B cell (primary cell): ENCODE data around the gene ELMOD3. TPM values are rescaled to one million over a fixed set of nuclear protein-coding genes. Genes with fewer than 3 reads are reported as not detected.

Experiments
- ATAC-seq: fragments of 200-7000 bp; cut with Tn5 transposase; one replicate; pipeline ENCODE4 v1.10.0; 2021; ENCODE audit warnings: low read depth, mild to moderate bottlenecking, moderate number of reproducible peaks, moderate library complexity
- CTCF ChIA-PET: fragments of 350-600 bp; sonication (Branson Sonifier 250); formaldehyde crosslinking; loops from one replicate; lab custom pipeline; 2021; ENCODE audit warnings: antibody characterized with exemption, inconsistent platforms; lab: Charles Lee
- POLR2A ChIA-PET: fragments of 350-600 bp; sonication (Branson Sonifier 250); formaldehyde crosslinking; loops from one replicate; lab custom pipeline; 2021; ENCODE audit warnings: antibody characterized with exemption; lab: Charles Lee
- DNase-seq: peaks from one replicate; pipeline ENCODE4 v3.0.0; 2013
- H2AFZ ChIP-seq: 2 replicates; pipeline ENCODE4 v1.6.1; 2012; ENCODE audit warnings: mild to moderate bottlenecking, low read depth, low read length; ENCODE audit not compliant: insufficient read depth, poor library complexity, severe bottlenecking
- H3K27ac ChIP-seq, 2 donors: 1 replicate in 1 of 2; 2 replicates in 1 of 2; pipeline ENCODE4 v1.5.1; 2012 to 2013; ENCODE audit warnings: low read length in 2 of 2, mild to moderate bottlenecking in 2 of 2, moderate library complexity in 1 of 2
- H3K27me3 ChIP-seq, 4 experiments: fragments of 200-600 bp in 1 of 4; sonication (generic) in 1 of 4; replicated peaks in 1 of 4; 1 replicate in 2 of 4; 2 replicates in 2 of 4; pipeline versions ENCODE4 v1.6.1 to v1.7.0; 2013 to 2016; ENCODE audit warnings: low read length in 3 of 4, mild to moderate bottlenecking in 2 of 4, mixed read lengths in 1 of 4, moderate library complexity in 1 of 4; ENCODE audit not compliant: insufficient read depth in 4 of 4, control insufficient read depth in 3 of 4; ENCODE audit errors: control extremely low read depth in 1 of 4
- H3K36me3 ChIP-seq, 2 experiments: replicated peaks in 1 of 2; 1 replicate in 1 of 2; 2 replicates in 1 of 2; pipeline versions ENCODE4 v1.6.1 to v1.7.1; 2013; ENCODE audit warnings: low read length in 1 of 2; ENCODE audit not compliant: insufficient read depth in 2 of 2, control insufficient read depth in 1 of 2; ENCODE audit errors: control extremely low read depth in 1 of 2, extremely low read depth in 1 of 2
- H3K4me1 ChIP-seq, 2 donors: fragments of 200-600 bp in 1 of 2; sonication (generic) in 1 of 2; 1 replicate in 1 of 2; 2 replicates in 1 of 2; pipeline versions ENCODE4 v1.5.1 to v1.6.1; 2013 to 2017; ENCODE audit warnings: low read length in 2 of 2; ENCODE audit not compliant: control insufficient read depth in 2 of 2, insufficient read depth in 2 of 2
- H3K4me2 ChIP-seq: replicated peaks from 2 replicates; pipeline ENCODE3; 2012; ENCODE audit warnings: mild to moderate bottlenecking, low read depth, low read length; ENCODE audit not compliant: poor library complexity, severe bottlenecking
- H3K4me3 ChIP-seq, 5 experiments: fragments of 200-600 bp in 1 of 5; sonication (generic) in 1 of 5; 1 replicate in 3 of 5; 2 replicates in 2 of 5; pipeline versions ENCODE4 v1.5.1 to v1.7.0; 2011 to 2016; ENCODE audit warnings: low read length in 4 of 5, mild to moderate bottlenecking in 4 of 5, low read depth in 2 of 5, control low read depth in 1 of 5, moderate library complexity in 1 of 5; ENCODE audit not compliant: insufficient read depth in 1 of 5; ENCODE audit errors: control extremely low read depth in 1 of 5, extremely low read depth in 1 of 5
- H3K79me2 ChIP-seq: fragments of 200-600 bp; sonication (generic); one replicate; pipeline ENCODE4 v1.6.0; 2016; ENCODE audit warnings: low read length; ENCODE audit not compliant: control insufficient read depth, insufficient read depth
- H3K9ac ChIP-seq: fragments of 200-600 bp; sonication (generic); 2 replicates; pipeline ENCODE4 v1.6.1; 2017; ENCODE audit warnings: mild to moderate bottlenecking, low read length, moderate library complexity
- H3K9me3 ChIP-seq, 3 donors: one replicate each; pipeline versions ENCODE4 v1.6.1 to v1.7.1; 2013; ENCODE audit warnings: low read length in 2 of 3; ENCODE audit not compliant: control insufficient read depth in 2 of 3, insufficient read depth in 1 of 3; ENCODE audit errors: control extremely low read depth in 1 of 3
- H4K20me1 ChIP-seq: 2 replicates; pipeline ENCODE4 v1.6.0; 2012; ENCODE audit warnings: mild to moderate bottlenecking, low read length; ENCODE audit not compliant: insufficient read depth, control insufficient read depth, poor library complexity, severe bottlenecking
- H3K27ac Mint-ChIP-seq: one replicate; pipeline ENCODE4 v1.8.0; 2021; ENCODE audit warnings: mixed read lengths
- H3K27me3 Mint-ChIP-seq: one replicate; pipeline ENCODE4 v1.8.0; 2021; ENCODE audit warnings: mixed read lengths
- H3K4me1 Mint-ChIP-seq: one replicate; pipeline ENCODE4 v1.8.0; 2021; ENCODE audit warnings: mixed read lengths
- H3K4me3 Mint-ChIP-seq: one replicate; pipeline ENCODE4 v1.8.0; 2021; ENCODE audit warnings: mixed read lengths
- H3K9me3 Mint-ChIP-seq: one replicate; pipeline ENCODE4 v1.8.0; 2022; ENCODE audit warnings: mixed read lengths; ENCODE audit not compliant: insufficient read depth
- EZH2 ChIP-seq: IDR thresholded peaks from 2 replicates; pipeline ENCODE4 v1.6.1; 2012; ENCODE audit warnings: borderline replicate concordance, low read depth, mild to moderate bottlenecking, moderate library complexity, low read length; ENCODE audit not compliant: insufficient read depth, poor library complexity, severe bottlenecking
- WGBS: methylation state at CpG from one replicate; pipeline ENCODE4 v1.1.5; 2013; ENCODE audit warnings: missing lambda C conversion rate; ENCODE audit not compliant: insufficient coverage; 5-methylcytosine and 5-hydroxymethylcytosine counted together
- intact Hi-C: fragments of 100-400 bp; cut with micrococcal nuclease; formaldehyde crosslinking; loops from one replicate; pipeline ENCODE4 v1.10.0; 2022
- polyA plus RNA-seq: library from polyadenylated mRNA; depleted of rRNA; stranded (reverse); fragments of >200 nt; gene quantifications from 2 replicates; pipeline ENCODE4 v1.2.3, GENCODE V29; 2012
- total RNA-seq, 2 donors: library from RNA; stranded (reverse); fragments of 120-200 nt in 1 of 2; gene quantifications; 1 replicate in 1 of 2; 2 replicates in 1 of 2; pipeline versions ENCODE4 v1.2.3 to v1.2.4, GENCODE V29; 2013 to 2022
- TF ChIP-seq, protein P1 (sequence below): fragments of 200-600 bp; IDR thresholded peaks from one replicate; pipeline ENCODE4 v1.8.0; 2022; ENCODE audit warnings: antibody characterized with exemption, mild to moderate bottlenecking

Gene ELMOD3
- total and polyA plus RNA-seq, 2 donors (not counting 1 experiment from before 2014, with no cell fraction given): 34.3 to 57.6 TPM

DNA sequence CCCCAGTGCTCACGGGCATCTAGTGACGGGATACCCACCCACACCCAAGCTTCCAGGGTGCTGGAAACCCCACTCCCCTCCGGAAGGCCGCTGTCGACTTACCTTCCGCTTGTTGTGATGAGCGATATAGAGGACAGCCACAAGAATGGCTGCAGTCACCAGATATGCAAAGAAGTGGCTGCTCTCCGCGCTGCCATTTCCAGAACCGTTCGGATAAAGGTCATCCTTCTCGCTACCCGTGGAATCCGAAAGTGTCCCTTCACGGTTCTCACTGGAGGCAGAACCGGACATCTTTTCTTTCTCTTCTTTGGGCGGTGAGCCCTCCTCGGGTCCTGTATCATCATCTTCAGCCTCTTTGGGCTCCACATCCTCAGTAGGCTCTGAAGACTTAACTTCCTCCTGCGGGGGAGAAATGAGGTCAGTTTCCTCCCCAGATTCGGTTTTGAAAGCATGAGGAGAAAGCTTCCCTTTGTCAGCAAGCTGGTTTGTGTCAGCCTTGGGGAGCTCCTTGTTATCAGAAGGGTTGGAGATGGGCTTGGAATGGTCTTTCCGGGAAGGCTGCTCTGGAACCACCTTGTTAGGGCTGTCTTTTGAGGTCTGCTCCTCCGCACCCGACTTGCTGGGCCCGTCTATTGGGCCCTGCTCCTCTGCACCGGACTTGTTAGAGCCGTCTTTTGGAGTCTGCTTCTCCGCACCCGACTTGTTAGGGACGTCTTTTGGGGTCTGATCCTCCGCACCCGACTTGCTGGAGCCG lies 28.0 kb upstream of the ELMOD3 start:
- POLR2A ChIA-PET: interaction anchor here (0.5 to 3.4 kb wide), 16 partner anchors 28 to 869 kb away, joined by 3 to 34 read pairs (median 7); partner anchors contain the start of genes ELMOD3, GGCX, IMMT and MAT2A
- H3K4me1 Mint-ChIP-seq: peaks cover 73% of the 10 kb centered on the region
- peak; percentile 78 for DNase-seq

More for the DNA sequence above, 28.0 kb upstream of the ELMOD3 start:
- Histone ChIP-seq H3K9me3 (no peaks in the 10 kb centered on the region), H4K20me1 (peaks cover 55% of the 10 kb centered on the region), H2AFZ (peak overlapping the region; percentile 86), H3K9ac (peak overlapping the region; percentile 90), H3K27me3 (no peaks in the 10 kb centered on the region), H3K4me2 (peak overlapping the region; percentile 84), H3K36me3 (peaks cover 0 to 55% of the 10 kb centered on the region in 2 experiments), H3K79me2 (peaks cover 70% of the 10 kb centered on the region), H3K27ac (peak overlapping the region; percentile 83 to 99), H3K4me3 (peak overlapping the region; percentile 44 to 96 (median 86)), H3K4me1 (peaks cover 42 to 52% of the 10 kb centered on the region in 2 donors)
- peak overlapping the region; percentile 100 for H3K27ac Mint-ChIP-seq
- intact Hi-C loops: loop anchor here (2.0 to 5.0 kb wide), 3 partner anchors 66 to 226 kb away; partner anchors contain the start of gene CAPG
- 16% methylated on average over 29 of the region's 32 CpGs for WGBS
- no peaks in the 10 kb centered on the region for H3K27me3 Mint-ChIP-seq
- ATAC-seq: peak; percentile 8
- H3K4me3 Mint-ChIP-seq: peak overlapping the region; percentile 100
- CTCF ChIA-PET: interaction anchor here (1.0 to 1.6 kb wide), 3 partner anchors 94 to 225 kb away, joined by 3 to 8 read pairs (median 3); no protein-coding TSS in a partner anchor
- TF ChIP-seq EZH2: no peak
- TF ChIP-seq, protein P1, sequence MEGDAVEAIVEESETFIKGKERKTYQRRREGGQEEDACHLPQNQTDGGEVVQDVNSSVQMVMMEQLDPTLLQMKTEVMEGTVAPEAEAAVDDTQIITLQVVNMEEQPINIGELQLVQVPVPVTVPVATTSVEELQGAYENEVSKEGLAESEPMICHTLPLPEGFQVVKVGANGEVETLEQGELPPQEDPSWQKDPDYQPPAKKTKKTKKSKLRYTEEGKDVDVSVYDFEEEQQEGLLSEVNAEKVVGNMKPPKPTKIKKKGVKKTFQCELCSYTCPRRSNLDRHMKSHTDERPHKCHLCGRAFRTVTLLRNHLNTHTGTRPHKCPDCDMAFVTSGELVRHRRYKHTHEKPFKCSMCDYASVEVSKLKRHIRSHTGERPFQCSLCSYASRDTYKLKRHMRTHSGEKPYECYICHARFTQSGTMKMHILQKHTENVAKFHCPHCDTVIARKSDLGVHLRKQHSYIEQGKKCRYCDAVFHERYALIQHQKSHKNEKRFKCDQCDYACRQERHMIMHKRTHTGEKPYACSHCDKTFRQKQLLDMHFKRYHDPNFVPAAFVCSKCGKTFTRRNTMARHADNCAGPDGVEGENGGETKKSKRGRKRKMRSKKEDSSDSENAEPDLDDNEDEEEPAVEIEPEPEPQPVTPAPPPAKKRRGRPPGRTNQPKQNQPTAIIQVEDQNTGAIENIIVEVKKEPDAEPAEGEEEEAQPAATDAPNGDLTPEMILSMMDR: no peak
- no peaks in the 10 kb centered on the region for H3K9me3 Mint-ChIP-seq
